Activated CD4-positive, alpha-beta T cell treated with anti-CD3 and anti-CD28 coated beads, Interleukin-2, amount 50 U/mL, for 16 hours (primary cell): ENCODE results near the gene IMPG2.

Source experiments
- DNase-seq: peaks from one replicate; pipeline ENCODE4 v3.0.0-alpha.2; 2020

IMPG2 gene

DNA sequence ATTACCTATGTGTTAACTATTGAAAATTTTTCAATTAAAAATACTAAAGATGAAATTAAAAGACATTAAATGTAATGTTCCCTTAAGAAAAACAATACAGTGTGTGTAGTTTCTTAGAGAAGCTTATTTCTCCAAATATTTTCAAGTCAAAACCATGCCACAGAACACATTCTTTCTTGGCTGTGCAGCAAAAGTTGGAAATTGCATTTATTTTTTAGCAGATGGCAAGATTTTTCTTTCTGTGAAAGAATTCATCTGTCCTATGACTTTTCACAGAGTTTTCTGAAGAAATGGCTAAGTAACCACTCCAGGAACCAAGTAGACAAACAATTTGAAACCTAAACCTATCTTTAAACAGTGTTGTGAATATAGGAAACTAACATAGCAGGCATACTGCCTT, 47.2 kb downstream of the IMPG2 start:
- no peak for DNase-seq

DNA sequence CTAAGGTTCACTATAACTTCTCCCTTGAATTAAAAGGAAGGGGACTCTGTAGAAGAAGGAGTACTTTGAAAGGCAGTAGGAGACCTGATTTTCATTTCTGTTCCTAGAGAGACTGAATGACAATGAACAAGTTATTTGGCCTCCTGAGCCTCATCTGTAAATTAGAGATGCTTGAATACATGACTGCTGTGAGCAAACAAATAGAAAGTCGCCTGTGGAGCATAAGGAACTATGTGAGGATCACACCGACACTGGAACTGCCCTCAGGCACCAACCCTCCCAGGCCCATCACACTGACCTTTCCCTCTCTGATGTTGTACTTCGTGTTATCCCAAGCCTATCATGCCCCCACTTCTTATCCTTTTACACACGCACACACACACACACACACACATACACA, 48.6 kb downstream of the IMPG2 start:
- no peak for DNase-seq

DNA sequence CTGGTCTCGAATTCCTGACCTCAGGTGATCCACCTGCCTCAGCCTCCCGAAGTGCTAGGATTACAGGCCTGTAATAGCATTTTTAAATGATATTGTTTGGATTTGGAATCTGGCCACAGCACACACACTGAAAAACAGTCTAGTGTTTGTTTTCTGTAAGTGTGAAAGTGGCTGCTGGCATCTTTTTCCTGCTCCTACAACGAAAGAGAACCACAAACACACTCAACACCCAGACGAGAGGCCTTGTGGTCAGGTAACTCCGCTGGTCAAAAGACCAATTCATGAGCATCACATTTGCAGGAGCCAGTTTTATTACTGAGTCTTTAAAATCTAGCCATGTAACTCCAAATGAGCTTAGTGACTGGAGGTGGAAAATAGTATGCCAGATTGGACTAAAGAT, 50.2 kb downstream of the IMPG2 start:
- DNase-seq, result no peak

DNA sequence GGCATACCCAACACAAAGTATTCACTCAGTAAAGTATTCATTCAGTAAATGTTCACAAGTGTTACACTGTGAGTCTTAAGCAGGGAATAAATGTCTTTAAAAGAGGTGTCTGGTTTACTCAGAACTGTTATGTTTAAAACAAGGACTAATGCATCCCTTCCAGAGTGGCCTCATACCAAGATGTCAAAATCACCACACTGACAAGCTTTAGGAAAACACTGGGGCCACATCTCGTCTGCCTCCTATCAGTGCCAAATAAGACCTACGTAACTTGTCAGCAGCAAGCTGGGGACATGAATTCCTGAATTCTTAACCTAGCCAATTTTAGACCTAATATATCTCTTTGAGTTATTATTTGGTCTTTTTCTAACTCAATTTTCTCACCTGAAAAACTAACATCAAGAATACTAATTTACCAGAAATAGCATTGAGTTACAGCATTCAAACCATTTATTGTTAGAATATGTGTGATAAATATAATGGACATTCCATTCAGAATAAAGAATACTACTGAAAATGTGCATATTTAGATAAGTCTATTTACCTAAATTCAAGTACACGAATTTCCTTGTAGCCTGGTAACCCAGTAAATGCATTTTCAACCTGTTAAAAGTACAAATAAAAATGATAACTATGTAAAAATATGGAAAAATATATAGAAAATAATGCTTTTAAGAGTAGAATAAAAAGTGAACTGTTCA, 51.3 kb downstream of the IMPG2 start:
- DNase-seq, result no peak

DNA sequence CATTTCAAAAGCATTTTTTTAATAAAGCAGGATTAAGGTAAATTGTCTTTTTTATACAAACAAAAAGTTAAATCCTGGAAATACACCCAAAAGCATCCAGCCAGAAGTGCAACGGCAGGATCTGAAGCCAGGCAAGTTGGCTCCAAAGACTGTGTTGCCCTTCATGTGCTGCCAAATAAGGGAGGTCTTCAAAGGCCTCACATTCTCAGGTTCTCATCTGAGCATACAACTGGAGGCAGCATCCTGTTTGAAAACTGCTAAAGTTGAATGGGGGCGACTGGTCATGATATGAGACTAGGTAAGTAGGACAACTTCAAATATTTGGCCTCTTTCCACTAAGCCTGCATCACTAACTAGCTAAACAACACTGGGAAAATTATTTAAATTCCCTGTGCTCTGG, 52.2 kb downstream of the IMPG2 start:
- DNase-seq, result no peak

DNA sequence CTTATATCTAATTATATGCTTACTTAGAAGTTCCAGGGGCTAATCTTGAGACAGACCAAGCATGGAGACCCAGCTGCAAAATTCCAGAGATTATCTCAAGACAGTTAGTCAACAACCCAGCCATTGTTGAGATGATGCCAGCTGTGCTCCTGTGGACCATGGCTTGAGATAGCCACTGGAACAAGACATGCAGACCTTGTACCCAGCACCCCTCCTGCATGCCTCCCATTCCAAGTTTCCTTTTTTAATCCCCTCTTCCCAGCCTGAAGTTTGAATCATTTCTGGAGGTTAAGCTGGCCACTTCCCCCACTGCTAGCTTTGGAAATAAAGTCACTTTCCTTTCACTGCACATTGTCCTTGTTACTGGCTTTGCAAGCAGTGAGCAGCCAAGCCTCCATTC, 53.8 kb downstream of the IMPG2 start:
- no peak for DNase-seq

DNA sequence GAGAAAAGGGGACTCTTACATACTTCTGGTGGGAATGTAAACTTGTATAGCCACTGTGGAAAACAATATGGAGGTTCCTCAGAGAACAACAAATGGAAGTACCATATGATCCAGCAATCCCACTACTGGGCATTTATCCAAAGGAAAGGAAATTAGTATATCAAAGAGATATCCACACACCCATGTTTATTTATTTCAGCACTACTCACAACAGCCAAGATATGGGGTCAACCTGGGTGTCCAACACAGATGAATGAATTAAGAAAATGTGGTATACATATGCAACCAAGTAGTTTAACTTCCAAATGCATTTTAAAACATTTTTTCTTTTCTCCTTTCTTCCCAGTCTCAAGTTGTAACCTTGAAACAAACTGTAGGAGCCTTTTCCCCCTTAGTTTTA, 54.3 kb downstream of the IMPG2 start:
- no peak for DNase-seq

DNA sequence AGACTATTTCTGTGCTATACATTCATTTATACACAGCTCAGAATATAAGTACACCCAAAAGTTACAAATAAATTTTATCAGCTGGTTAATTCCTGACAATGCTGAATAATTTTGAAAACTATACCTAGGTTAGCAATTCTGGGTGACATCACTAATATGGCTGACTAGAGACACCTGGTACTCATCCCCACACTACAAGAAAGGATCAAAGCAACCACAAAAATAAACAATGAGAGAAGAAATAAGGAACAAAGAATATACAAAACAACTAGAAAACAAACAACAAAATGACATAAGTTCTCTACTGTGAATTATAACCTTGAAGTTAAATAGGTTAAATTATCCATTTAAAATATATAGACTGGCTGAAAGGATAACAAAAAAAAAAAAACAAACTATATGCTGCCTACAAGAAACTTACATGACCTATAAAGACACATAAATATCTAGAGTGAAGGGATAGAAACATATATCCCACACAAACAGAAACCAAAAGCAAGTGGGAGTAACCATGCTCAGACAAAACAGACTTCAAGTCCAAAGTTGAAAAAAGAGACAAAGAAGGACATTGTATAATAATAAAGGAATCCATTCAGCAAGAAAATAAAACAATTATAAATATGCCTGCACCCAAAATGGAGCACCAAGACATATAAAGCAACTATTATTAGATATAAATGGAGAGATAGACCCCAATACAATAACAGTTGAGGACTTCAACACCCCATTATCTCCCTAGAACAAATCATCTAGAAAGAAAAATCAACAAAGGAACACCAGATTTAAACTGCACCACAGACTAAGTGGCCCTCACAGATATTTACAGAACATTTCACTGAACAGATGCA, 57.8 kb downstream of the IMPG2 start:
- no peak for DNase-seq

DNA sequence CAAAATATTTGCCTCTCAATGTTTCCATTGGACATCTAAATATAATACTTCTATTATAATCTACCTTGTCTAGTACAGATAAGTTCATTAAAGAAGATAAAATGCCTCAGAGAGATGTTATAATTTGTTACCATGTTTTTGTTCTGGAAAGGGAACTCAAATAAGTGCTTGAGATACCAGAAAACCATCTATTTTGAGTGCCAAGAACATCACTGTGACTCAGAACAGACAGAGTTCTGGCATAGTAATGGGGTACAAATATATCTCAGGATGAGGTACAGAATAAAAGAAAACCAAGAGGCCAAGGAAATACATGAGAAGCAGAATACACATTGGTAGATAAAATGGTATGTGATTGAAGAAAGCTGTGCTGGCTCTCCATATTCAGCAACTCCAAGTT, 58.9 kb downstream of the IMPG2 start:
- no peak for DNase-seq

DNA sequence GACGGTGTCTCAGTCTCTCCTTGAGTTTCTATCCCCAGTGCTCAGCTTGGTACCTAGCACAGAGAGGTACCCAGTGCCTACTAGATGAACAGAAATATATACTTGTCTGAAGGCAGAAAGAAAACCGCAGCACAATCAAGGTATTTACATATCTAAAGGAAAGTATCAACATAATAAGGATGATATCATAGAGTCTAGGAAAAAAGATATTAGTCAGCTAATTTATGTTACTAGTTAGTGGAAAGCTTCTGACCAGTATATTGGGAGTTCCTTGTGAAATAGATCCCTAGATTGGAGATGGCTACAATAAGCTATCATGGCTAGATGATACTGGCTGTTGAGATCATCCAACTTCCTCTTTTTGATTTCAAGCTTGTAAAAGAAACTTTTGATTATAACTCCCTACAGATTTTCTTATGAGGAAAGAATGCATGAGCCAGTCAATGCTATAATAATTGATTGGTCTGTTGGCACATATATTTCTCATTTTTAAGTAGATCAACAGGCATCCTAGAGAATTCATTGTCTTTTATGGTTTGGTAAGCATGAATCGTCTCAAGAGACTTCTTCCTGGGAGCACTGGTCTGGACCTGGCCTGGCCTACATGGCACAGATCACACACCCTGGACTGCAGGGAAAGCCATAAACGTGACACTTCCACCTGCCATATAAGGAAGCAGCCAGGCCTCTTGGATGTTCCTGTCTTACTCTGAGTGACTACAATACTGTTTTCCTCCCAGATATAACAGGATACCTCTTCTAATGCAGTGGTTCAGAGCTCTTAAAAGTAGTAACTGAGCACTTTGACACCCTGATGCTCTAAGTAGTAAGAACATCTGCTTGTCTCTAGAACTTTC, 60.7 kb downstream of the IMPG2 start:
- no peak for DNase-seq

DNA sequence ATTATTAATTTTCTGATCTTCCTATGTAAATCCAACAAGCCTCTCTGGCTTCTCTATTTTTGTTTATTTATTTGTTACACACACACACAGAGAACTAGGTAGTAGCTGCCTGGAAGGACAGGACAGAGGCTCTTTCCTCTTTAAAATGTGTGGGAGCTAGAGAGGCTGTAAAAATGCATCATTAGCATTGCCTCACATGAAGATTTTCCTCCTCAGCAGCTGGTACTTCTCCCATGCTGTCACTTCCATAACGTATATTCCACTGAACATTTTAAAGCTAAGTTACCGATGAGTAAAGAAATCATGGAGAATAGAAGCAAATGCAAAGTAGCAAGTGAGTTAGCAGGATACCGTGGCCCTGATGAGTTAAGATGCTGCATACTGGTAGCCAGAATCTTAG, 63.9 kb downstream of the IMPG2 start:
- no peak for DNase-seq

DNA sequence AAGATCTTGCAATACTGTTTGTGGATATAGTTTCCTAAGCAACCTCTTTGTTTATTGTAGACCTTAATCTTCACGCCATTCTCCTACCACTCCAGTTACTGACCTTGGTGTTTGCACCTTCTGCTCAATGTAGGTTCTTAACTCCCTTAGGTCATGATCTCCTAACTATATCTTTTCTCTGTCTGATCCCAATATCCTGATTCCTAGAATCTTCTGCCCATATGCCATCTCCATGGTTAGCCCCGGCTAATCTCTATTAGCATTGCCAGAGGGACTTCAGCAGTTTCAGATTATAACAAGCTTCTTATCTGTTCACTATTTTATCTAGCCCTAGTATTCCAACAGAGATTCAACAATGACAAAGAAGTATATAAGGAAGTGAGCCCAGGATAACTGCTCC, 64.9 kb downstream of the IMPG2 start:
- DNase-seq, result no peak

DNA sequence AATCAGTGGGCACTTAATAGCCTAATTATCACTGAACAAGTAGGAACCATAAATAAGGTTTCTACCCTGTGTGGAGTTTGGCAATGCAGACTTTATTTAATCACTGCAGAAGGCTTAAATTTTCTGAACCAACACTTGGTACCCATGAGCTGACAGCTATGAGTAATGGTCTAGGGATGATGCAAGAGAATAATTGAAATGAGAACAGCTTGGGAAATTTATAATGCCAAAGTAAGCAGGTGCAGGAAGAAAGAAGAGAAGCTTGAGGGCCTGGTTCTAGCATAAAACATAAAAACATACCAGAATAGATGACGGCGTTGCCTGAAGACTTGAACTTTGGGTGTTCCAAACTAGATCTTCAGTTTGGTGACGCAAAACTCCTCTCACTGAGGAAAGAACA, 67.0 kb downstream of the IMPG2 start:
- DNase-seq, result no peak

DNA sequence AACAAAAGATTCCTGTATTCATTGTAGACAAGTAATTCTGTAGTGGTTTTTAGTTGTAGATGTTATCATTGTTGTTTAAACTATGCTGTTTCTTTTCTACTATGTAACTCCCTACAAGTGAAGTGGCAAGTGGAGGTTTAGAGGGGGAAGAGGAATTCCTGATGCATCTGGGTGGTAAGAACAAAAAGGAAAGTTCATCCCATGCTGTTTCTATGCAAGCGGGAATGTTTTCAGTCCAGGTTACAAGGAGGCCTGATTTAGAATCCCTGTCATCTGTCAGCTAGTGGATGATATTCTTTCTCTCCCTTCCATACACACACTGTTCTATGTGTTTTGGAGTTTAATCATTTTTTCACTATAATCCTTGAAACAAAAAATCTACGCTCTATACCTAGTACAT, 67.4 kb downstream of the IMPG2 start:
- no peak for DNase-seq

DNA sequence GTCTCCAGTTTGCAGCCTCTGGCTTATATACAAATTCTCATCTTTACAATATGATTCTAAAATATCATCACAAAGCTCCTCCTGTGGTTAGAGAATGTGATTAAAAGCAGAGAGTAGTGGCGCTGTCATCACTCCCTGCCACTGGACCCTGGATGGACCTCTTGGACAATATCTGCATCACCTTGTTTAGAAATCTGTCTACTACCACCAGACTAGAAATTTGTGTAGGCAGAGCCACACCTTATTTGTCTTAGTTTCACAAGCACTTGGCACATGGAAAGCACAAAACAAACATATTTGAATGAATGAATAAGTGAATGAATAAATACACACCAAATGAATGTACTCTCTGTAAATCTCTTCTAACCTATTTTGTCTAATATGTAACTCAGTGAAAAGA, 68.1 kb downstream of the IMPG2 start:
- no peak for DNase-seq

DNA sequence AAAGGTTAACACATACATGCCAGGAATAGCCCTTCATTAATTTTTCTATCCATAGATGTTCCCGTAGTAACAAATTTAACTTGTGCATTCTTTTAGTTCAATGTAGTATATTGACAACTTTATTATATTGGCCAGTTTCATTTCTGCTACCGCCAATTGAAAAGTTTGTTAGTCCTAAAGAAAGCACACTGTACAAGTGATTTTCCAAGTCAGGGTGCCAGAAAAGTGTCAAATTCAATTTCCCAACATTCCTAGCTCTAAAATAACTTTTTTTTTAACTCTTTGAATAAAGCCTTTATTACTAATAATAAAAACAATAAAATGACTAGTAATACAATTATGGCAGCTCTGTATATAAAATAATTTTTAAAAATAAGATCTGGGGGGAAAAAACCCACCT, 68.9 kb downstream of the IMPG2 start:
- DNase-seq, result no peak

DNA sequence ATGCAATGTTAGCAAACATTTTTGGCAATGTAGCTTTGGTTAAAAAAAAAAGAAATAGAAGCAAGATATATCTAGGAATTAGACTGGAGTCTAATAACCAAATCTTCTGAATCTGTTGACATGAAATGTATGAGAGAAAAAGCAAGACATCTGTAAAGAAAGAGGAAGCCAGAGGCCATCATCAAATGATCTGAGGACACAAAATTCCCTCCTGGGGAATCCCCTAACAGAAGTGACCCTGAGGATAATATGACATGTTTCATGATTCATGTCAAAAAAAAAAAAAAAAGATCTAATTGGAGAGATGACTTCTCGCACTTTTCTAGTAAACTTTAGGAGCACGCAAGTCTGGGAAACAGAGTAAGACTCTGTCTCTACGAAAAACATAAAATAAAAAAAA, 70.9 kb downstream of the IMPG2 start:
- DNase-seq, result no peak

DNA sequence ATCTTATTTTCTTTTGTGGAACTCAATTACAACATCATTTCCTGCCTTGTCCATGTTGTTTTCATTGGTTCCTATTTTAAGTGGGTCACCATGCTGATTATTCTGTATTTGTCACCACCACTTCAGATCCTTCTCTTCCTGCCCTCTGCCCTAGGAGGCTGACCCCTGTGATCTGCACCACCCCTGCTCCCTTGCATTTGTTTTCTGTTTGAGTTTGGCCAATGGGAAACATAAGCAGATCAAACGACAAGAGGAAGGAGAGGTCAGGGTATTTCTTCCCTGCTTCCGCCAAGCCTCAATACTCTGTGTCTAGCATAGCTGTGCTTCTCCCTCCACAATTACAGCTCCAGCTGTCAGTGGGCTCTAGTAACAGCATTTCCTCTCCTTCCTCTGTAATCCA, 71.6 kb downstream of the IMPG2 start:
- DNase-seq, result no peak

DNA sequence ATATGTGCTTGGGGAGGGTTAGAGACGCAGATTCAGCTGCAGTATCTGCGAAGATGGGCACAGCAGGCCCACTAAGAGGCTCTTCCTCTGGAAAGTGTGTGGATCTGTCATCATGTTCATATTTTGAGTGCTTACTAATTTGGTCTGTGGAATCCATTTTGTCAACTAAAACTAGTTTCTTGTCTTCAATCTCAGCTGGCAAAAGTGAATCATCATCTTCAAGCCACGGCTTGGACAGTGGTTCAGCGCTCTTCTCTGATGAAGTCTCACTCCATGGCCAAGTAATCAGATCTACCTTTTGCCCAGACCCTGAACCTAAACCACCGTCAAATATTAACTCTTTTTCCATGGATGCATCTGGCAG, 76.2 kb downstream of the IMPG2 start:
- DNase-seq, result no peak

DNA sequence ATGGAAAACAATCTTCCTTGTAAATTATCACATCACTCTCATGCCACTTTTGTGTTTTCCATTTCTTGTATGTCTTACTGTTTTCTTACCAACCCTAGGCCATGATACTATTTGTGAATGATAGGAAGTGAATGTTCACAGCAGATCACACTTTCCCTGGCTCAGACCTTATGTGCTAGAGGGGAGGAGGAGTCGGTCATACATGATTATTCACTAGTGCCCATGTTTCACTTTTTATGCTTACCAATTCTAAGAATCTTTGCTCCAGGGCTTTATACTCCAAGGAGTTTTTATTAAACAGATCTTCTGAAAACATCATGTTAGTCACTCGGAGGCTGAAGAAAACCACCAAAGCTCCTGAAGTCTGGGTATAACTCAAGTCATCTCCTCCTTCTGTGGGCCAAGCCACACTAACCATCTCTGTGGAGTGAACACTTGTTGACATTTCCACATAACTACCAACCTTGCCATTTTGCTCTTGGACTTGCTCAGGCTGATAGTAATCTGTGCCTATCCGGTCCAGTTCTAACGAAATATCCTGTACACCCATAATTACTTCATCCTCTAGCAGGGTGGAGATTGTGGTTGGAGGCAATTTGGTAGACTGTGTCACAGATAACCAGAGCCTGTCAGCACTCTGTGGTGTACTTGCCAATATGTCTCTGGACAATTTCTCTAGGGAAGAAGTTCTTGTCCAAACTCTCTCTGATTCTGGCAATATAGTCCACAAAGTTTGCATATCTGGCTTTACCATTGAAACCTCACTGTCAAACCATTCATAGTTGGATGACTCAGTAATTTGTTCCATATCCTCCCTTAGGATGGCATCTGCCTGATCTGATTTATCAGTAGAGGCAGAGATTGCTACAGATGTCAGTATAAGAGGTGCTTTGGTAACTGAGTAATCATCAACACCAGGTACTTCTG, 76.8 kb downstream of the IMPG2 start:
- peak; percentile 65 for DNase-seq

DNA sequence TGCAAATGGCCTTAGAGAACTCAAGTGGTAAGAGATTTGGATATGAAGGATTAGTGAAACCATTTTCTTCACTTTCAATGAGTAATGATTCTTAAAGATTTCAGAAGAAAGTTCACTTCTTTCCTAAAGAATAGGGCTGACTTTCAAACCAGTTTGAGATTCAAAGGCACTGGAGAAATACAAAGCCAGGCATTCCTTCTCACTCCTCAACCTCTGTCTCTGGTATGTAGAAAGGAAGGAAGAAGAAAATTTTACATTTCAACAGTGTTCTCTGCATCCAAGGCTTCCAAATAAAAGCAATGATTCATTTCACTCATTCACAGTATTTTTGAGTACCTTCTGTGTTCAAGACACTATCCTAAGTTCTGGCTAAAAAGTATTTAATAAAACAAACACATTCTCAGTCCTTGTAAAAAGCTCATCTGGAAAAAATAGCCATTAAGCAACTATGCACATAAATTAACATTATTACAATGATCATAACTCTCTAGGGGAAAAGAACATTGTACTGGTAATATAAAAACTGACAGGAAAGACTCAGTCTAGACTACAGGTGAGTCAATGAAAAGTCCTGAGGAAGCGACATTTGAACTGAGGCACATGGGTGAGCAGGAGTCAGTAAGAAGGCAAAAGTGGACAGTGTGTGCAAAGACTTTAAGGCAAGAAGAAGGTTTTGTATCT, 79.5 kb downstream of the IMPG2 start:
- DNase-seq, result no peak

DNA sequence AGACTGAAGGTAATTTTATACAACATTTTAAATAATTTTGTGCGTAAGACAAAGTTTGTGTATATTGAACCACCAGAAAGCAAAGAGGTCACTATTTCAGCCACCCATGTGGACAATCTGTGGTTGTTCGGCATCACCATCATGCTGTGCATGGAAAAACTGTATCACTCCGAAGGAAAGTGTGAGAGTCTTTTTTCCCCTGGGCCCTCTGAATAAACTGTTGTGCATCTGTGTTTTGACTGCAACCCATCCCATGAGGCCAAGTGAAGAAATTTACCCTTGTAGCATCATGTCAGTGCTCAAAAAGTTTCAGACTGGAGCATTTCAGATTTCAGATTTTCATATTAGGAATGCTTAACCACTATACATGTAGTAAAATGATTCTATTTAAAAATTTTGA, 85.3 kb downstream of the IMPG2 start:
- no peak for DNase-seq
